GM21737 (cell line): Measurements from ENCODE around the gene LMO7.
A peak's percentile ranks its signal among the peaks of the same experiment; 100 is the strongest.

Experiments
- ATAC-seq: cut with Tn5 transposase; IDR thresholded peaks from one replicate; pipeline ENCODE4 v1.9.1; 2021; ENCODE audit warnings: mild to moderate bottlenecking, moderate library complexity; ENCODE audit not compliant: unreplicated experiment

LMO7 gene

GRCh38 chr13:75635828-75636435 is at the start of gene LMO7:
Gene LMO7, plus strand, starts transcription at chr13:75636330. Its CDS starts 328 bp downstream, at chr13:75636658.
- ATAC-seq, result peak; percentile 60

GRCh38 chr13:75587679-75588078 is 48.5 kb upstream of the LMO7 start:
- ATAC-seq, result no peak

- ATAC-seq, result no peak
These were observed 39.4 kb upstream of the LMO7 start for GRCh38 chr13:75596657-75597182.

GRCh38 chr13:75600371-75600770 is 35.8 kb upstream of the LMO7 start:
- no peak for ATAC-seq

- ATAC-seq, result no peak
These were observed 33.1 kb upstream of the LMO7 start for GRCh38 chr13:75603038-75603437.

GRCh38 chr13:75607447-75607846 is 28.7 kb upstream of the LMO7 start:
- no peak for ATAC-seq

GRCh38 chr13:75610466-75610865 is 25.7 kb upstream of the LMO7 start:
- no peak for ATAC-seq

GRCh38 chr13:75612354-75612753 is 23.8 kb upstream of the LMO7 start:
- ATAC-seq, result no peak

- ATAC-seq, result no peak
These were observed 18.9 kb upstream of the LMO7 start for GRCh38 chr13:75617230-75617629.

GRCh38 chr13:75618308-75618707 is 17.8 kb upstream of the LMO7 start:
- no peak for ATAC-seq

GRCh38 chr13:75620020-75620419 is 16.1 kb upstream of the LMO7 start:
- ATAC-seq, result no peak

GRCh38 chr13:75621147-75621546 is 15.0 kb upstream of the LMO7 start:
- ATAC-seq, result no peak

- no peak for ATAC-seq
These were observed 7.3 kb upstream of the LMO7 start for GRCh38 chr13:75628801-75629200.

- ATAC-seq, result no peak
These were observed 2.8 kb upstream of the LMO7 start for GRCh38 chr13:75633285-75633684.

GRCh38 chr13:75635101-75635827 is 866 bp upstream of the LMO7 start:
- ATAC-seq, result no peak

- ATAC-seq, result peak; percentile 43
These were observed 478 bp downstream of the LMO7 start for GRCh38 chr13:75636436-75637180.

- peak; percentile 0 for ATAC-seq
These were observed 1.1 kb downstream of the LMO7 start for GRCh38 chr13:75637181-75637750.

GRCh38 chr13:75639454-75639853 is 3.3 kb downstream of the LMO7 start:
- ATAC-seq, result no peak

GRCh38 chr13:75641026-75641425 is 4.9 kb downstream of the LMO7 start:
- no peak for ATAC-seq

- no peak for ATAC-seq
These were observed 7.1 kb downstream of the LMO7 start for GRCh38 chr13:75643182-75643581.

GRCh38 chr13:75643693-75644092 is 7.6 kb downstream of the LMO7 start:
- no peak for ATAC-seq
